Glutamatergic neuron (in vitro differentiated cells): Measurements from ENCODE around the gene SHMT2. TPM values are rescaled to one million over a fixed set of nuclear protein-coding genes. Genes with fewer than 3 reads are reported as not detected.

Experiments
- DNase-seq: peaks from one replicate; pipeline ENCODE4 v3.0.0; 2022
- H3K27ac Mint-ChIP-seq: one replicate; pipeline ENCODE4 v1.8.0; 2020; ENCODE audit warnings: mild to moderate bottlenecking, mixed read lengths, inconsistent platforms; ENCODE audit not compliant: unreplicated experiment
- H3K27me3 Mint-ChIP-seq: one replicate; pipeline ENCODE4 v1.8.0; 2020; ENCODE audit warnings: mild to moderate bottlenecking, moderate library complexity, mixed read lengths, inconsistent platforms; ENCODE audit not compliant: unreplicated experiment
- H3K36me3 Mint-ChIP-seq: one replicate; pipeline ENCODE4 v1.8.0; 2020; ENCODE audit warnings: mild to moderate bottlenecking, mixed read lengths, inconsistent platforms; ENCODE audit not compliant: unreplicated experiment
- H3K4me1 Mint-ChIP-seq: one replicate; pipeline ENCODE4 v1.8.0; 2020; ENCODE audit warnings: mild to moderate bottlenecking, low read depth, mixed read lengths, inconsistent platforms; ENCODE audit not compliant: unreplicated experiment
- H3K4me3 Mint-ChIP-seq: one replicate; pipeline ENCODE4 v1.8.0; 2020; ENCODE audit warnings: mild to moderate bottlenecking, mixed read lengths, inconsistent platforms; ENCODE audit not compliant: unreplicated experiment
- H3K9me3 Mint-ChIP-seq: one replicate; pipeline ENCODE4 v1.8.0; 2020; ENCODE audit warnings: mild to moderate bottlenecking, moderate library complexity, mixed read lengths, inconsistent platforms; ENCODE audit not compliant: unreplicated experiment
- CTCF ChIP-seq: fragments of 200-600 bp; sonication (generic); IDR thresholded peaks from one replicate; pipeline ENCODE4 v1.5.0; 2021; ENCODE audit not compliant: partially characterized antibody, unreplicated experiment
- total RNA-seq: library from RNA; stranded (reverse); fragmentation: NEBNext Ultra II Directional; extraction: Animal tissue kit (Norgen Biotek cat#: 25700); gene quantifications from one replicate; pipeline ENCODE4 v1.2.1, GENCODE V29; 2021; ENCODE audit not compliant: unreplicated experiment

Gene SHMT2
- total RNA-seq, 1 donor from 2014 or later: 165 TPM

GRCh38 chr12:57227315-57228115 lies 2.0 kb upstream of the SHMT2 start:
- H3K27ac Mint-ChIP-seq: no peak overlapping the region
- TF ChIP-seq CTCF: no peak
- peaks cover 34% of the 10 kb centered on the region for H3K4me1 Mint-ChIP-seq
- no peaks in the 10 kb centered on the region for H3K36me3 Mint-ChIP-seq
- H3K9me3 Mint-ChIP-seq: peaks cover 14% of the 10 kb centered on the region
- peaks cover 31% of the 10 kb centered on the region for H3K27me3 Mint-ChIP-seq
- H3K4me3 Mint-ChIP-seq: peak overlapping the region; percentile 70
- no peak for DNase-seq

GRCh38 chr12:57229046-57229633 lies 371 bp upstream of the SHMT2 start:
- peak overlapping the region; percentile 98 for H3K4me3 Mint-ChIP-seq
- H3K27me3 Mint-ChIP-seq: peaks cover 30% of the 10 kb centered on the region
- H3K9me3 Mint-ChIP-seq: peaks cover 16% of the 10 kb centered on the region
- H3K27ac Mint-ChIP-seq: peak overlapping the region; percentile 95
- peaks cover 27% of the 10 kb centered on the region for H3K4me1 Mint-ChIP-seq
- no peak for DNase-seq
- no peaks in the 10 kb centered on the region for H3K36me3 Mint-ChIP-seq
- no peak for TF ChIP-seq CTCF

GRCh38 chr12:57230381-57231155 lies 1.1 kb downstream of the SHMT2 start:
- Mint-ChIP-seq H3K4me3 (peak overlapping the region; percentile 98), H3K27me3 (peaks cover 34% of the 10 kb centered on the region), H3K27ac (peak overlapping the region; percentile 95), H3K36me3 (no peaks in the 10 kb centered on the region), H3K9me3 (peaks cover 19% of the 10 kb centered on the region), H3K4me1 (peaks cover 30% of the 10 kb centered on the region)
- no peak for TF ChIP-seq CTCF
- no peak for DNase-seq

GRCh38 chr12:57231276-57232021 lies 1.9 kb downstream of the SHMT2 start:
- H3K36me3 Mint-ChIP-seq: no peaks in the 10 kb centered on the region
- peak overlapping the region; percentile 98 for H3K4me3 Mint-ChIP-seq
- peaks cover 34% of the 10 kb centered on the region for H3K27me3 Mint-ChIP-seq
- TF ChIP-seq CTCF: no peak
- H3K4me1 Mint-ChIP-seq: peaks cover 29% of the 10 kb centered on the region
- H3K27ac Mint-ChIP-seq: no peak overlapping the region
- H3K9me3 Mint-ChIP-seq: peaks cover 22% of the 10 kb centered on the region
- DNase-seq: no peak
